Placental epithelial cell (primary cell): ENCODE results near the gene MCFD2. TPM values are rescaled to one million over a fixed set of nuclear protein-coding genes. Genes with fewer than 3 reads are reported as not detected.

Experiments
- small RNA-seq: library from RNA; depleted of rRNA; stranded (forward); fragments of <200 nt; gene quantifications from one replicate; pipeline ENCODE3, GENCODE V24; 2012
- total RNA-seq: library from RNA; depleted of rRNA; stranded (reverse); fragments of >200 nt; gene quantifications from 2 replicates; pipeline ENCODE4 v1.2.3, GENCODE V29; 2012

The MCFD2 gene
- 51.4 and 73.7 TPM in 2 replicates for total RNA-seq

DNA sequence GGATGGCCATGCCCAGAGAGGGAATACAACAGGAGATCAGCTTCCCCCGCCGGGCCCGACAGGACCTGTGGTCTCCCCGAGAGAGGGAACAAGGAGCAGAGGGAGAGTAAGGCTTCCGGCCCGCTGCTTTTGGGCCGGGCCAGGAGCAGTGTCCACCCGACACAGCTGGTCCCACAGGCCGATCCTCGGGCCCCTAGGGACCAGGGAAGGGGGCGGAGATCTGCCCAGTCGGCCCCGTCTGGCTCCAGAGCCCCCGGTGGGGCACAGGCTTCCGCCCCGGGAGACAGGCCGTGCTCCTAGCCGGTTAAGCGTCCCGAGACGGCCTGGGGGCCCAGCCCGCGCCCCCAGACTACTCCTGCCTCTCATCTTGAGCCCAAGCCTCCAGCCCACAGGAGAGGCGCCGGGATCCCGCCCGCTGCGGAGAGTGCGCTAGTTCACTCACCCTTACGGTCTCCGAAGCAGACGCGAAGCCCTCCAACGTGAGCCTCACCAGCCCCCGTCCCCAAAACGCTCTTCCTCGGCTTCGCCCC is at the start of gene MCFD2:
Gene MCFD2 (minus strand): TSS at position 526 of the 530 bp plus-strand sequence. CDS start 6,635 bp downstream, outside the sequence.

Small RNAs within 50 kb of the gene (small RNA-seq; reads per million reads assigned to genes)
- gene AC093732.2, result 0.09 reads per million

Other genes with a start within 250 kb of the MCFD2 start
- gene SOCS5, start 216.5 kb downstream of the MCFD2 start, total RNA-seq, result 15.3 and 22.3 TPM in 2 replicates
- gene TTC7A, start 25.4 kb upstream of the MCFD2 start, total RNA-seq, result 72.1 and 72.2 TPM in 2 replicates
- 1.2 and 2.9 TPM in 2 replicates for gene STPG4, start 239.5 kb upstream of the MCFD2 start, total RNA-seq